SKM-1 (cell line): ENCODE measurements around the gene ARHGEF4.
"Not testable (repeated sequence)": the region's sequence is repeated elsewhere in the genome, so short reads cannot be mapped to it uniquely, and the experiment has no call there.

Experiments used
- DNase-seq: peaks from one replicate; lab custom pipeline; 2025; ENCODE audit not compliant: unreplicated experiment; lab: John Stamatoyannopoulos, UW

ARHGEF4 gene

GRCh38 chr2:130966149-130966774 lies 129.5 kb downstream of the ARHGEF4 start:
- DNase-seq = no peak

DNA sequence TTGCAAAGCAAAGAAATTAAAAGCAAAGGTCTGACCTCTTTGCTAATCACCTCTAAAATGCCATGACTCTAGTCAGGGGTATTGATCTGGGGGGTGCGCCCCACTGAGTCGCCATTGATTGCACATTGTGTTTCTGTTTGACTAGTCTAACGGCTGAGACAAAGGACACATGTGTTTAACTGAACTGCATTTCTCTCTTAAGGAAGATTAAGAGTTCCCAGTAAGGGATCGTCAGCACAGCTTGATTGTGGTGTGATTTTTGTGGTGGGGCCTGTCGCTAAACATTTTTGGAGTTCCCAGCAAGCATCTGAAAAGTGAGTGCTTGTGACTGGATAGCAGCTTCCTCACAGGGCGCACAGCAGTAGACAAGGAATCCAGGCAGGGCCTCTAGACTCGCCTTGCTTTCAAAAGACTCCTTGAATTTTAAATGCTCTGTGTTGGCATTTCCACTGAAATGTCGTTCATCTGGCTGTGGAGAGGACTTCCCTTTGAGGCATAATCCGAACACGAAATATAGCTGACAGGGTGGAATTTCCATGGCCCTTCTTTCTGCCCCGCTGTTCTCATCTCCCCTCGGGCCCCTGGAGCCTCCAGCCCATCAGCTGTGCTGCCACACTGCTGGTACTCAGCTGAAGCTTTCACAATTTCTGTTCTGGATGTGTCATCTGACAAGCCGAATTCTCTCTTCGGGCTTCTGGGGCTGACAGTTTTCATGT lies 130.2 kb downstream of the ARHGEF4 start:
- DNase-seq = no peak

GRCh38 chr2:130972410-130972809 lies 135.7 kb downstream of the ARHGEF4 start:
- DNase-seq = no peak

DNA sequence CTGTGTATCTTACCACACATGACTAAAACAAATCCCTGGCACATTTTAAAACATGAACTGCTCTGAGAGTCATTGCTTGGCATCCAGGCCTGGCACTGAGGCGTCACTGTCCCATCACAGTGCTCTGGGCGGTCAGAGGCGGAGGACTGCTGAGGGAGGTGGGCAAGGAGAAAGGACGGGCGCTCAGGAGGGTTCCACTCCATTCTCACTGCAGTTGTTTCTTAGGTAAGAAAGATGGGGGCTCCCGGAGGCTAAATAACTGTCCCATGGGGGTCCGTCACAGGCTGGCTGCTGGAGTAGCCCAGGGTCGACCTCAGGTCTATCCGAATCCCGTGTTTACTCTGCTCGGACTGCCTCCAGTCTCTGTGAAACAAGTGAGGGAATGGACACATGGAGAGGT lies 139.0 kb downstream of the ARHGEF4 start:
- DNase-seq = no peak

GRCh38 chr2:130976591-130977237 lies 140.0 kb downstream of the ARHGEF4 start:
- DNase-seq = no peak

DNA sequence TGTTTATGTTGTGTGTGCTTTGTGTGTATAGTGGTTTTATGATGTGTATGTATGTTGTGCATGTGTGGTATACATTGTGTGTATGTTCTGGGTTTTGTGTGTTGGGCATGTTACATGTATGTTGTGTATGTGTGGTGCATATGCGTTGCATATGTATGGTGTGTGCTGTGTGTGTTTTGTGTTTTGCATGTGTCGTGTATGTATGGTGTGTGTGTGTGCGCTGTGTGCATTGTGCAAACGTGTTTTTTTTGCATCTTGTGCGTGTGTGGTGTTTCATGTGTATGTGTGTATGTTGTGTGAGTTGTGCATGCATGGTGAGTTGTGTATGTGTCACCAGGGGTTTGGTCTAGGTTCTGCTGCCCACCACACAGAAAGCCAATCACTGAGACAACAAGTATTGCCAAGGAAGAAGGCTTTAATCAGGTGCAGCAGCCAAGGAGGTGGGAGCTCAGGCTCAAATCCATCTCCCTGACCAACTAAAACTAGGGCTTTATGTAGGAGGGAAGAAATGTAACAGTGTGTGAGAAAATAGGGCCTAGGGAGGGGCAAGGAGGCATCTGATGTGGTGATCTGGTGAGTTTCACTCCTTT lies 140.8 kb downstream of the ARHGEF4 start:
- DNase-seq = no peak

GRCh38 chr2:130981667-130982066 lies 145.0 kb downstream of the ARHGEF4 start:
- DNase-seq = no peak

GRCh38 chr2:130985206-130985780 lies 148.6 kb downstream of the ARHGEF4 start:
- no peak for DNase-seq

- no peak for DNase-seq
Observed at GRCh38 chr2:130985831-130986649, 149.3 kb downstream of the ARHGEF4 start.

DNA sequence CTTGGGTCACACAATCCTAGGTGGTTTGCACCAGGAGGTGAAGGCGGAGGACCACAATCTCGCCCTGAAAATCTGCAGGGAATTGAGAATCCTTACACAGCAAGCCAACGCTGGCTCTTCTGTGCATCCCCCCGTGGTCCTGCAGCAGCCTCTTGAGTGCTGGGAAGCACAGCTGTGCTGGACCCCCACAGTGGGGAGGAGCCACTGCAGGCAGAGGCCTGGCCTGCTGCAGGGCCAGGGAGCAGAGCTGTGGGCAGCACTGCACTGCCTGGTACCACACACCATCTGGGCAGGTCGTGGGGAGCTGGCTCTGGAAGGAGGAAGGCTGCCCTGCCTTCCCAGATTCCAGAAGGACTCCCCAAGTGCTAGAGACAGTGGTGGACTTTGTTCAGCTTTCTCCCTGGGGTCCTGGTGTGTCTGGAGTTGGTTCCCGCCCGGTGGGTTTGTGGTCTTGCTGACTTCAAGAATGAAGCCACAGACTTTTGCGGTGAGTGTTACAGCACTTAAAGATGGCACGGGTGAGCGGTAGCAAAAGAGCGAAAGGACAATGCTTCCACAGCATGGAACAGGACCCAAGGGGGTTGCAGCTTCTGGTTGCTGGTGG lies 150.3 kb downstream of the ARHGEF4 start:
- DNase-seq = no peak

GRCh38 chr2:130987519-130988425 lies 151.1 kb downstream of the ARHGEF4 start:
- no peak for DNase-seq

DNA sequence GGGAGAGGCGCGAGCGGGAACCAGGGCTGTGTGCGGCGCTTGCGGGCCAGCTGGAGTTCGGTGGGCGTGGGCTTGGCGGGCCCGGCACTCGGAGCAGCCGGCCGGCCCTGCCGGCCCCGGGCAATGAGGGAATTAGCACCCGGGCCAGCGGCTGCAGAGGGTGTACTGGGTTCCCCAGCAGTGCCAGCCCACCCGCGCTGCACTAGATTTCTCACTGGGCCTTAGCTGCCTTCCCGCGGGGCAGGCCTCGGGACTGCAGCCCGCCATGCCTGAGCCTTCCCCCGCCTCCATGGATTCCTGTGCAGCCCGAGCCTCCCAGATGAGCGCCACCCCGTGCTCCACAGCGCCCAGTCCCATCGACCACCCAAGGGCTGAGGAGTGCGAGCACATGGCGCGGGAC lies 154.7 kb downstream of the ARHGEF4 start:
- not testable (repeated sequence) for DNase-seq

- not testable (repeated sequence) for DNase-seq
Observed at GRCh38 chr2:130992003-130992402, 155.3 kb downstream of the ARHGEF4 start.

DNA sequence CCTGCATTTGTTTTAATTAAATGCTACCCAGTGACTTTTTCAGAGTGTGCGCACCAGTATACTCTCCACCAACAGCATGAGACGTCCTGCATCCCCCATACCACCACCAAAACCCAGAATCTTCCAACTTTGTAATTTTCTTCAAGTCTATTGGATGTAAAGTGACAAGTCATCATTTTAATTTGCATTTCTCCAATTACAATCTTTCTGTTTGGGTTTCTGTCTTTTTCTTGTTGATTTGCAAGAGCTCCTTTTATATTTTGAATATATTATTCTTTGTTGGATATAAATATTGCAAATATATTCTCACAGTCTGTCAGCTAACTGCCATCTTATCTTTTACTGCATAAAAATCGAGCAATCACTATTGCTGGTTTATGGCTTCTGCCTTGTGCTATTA lies 160.0 kb downstream of the ARHGEF4 start:
- DNase-seq = no peak

- no peak for DNase-seq
Observed at GRCh38 chr2:130997198-130997597, 160.5 kb downstream of the ARHGEF4 start.

GRCh38 chr2:130998561-130998960 lies 161.8 kb downstream of the ARHGEF4 start:
- no peak for DNase-seq

GRCh38 chr2:131004446-131005209 lies 167.9 kb downstream of the ARHGEF4 start:
- DNase-seq = no peak

DNA sequence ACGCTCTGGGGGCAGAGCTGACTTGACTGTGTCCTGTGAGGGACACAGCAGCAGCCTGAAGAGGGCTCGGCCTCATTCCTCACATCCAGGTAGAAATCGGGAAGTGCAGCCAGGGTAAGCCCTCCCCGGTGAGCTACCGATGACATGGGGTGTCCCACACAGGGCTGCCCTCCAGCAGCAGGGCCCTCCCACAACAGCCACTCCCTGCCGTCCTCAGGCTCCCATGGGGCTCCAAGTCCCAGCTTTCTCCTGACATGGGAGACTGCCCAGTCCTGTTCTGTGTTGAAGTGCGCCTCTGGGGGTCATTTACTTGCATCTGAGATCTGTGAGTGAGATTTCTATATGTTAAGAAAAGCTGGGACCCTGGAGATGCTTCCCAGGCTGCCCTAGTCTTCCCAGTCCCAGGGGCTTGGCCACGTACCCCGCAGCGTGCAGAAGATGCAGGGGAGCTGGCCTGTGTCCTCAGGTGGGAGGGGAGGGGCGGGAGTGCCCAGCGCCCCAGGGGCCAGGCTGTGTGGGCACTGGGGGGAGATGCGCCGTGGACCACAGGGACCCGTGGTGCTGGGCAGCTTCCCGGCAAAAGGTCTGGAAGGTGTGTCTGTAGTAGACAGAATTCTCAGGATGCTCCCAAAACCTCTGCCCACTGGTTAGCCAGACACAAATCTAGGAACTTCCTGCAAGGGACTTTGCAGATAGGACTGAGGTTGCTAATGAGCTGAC lies 168.7 kb downstream of the ARHGEF4 start:
- no peak for DNase-seq
